Hepatocyte (in vitro differentiated cells): ENCODE measurements around the gene ACTC1.

Experiments used
- EZH2 ChIP-seq: fragments of 200-600 bp; sonication (generic); IDR thresholded peaks from 2 replicates; pipeline ENCODE4 v1.6.1; 2016; ENCODE audit warnings: antibody characterized with exemption, mild to moderate bottlenecking, borderline replicate concordance
- EZH2phosphoT487 ChIP-seq: fragments of 200-600 bp; sonication (generic); IDR thresholded peaks from one replicate; pipeline ENCODE4 v1.6.1; 2018; ENCODE audit warnings: antibody characterized with exemption, mild to moderate bottlenecking, low read depth, moderate library complexity; ENCODE audit not compliant: unreplicated experiment, severe bottlenecking
- TF ChIP-seq, protein P1 (sequence below): fragments of 200-600 bp; sonication (generic); IDR thresholded peaks from 2 replicates; pipeline ENCODE4 v1.5.1; 2016; ENCODE audit warnings: antibody characterized with exemption, mild to moderate bottlenecking; ENCODE audit not compliant: poor library complexity

DNA sequence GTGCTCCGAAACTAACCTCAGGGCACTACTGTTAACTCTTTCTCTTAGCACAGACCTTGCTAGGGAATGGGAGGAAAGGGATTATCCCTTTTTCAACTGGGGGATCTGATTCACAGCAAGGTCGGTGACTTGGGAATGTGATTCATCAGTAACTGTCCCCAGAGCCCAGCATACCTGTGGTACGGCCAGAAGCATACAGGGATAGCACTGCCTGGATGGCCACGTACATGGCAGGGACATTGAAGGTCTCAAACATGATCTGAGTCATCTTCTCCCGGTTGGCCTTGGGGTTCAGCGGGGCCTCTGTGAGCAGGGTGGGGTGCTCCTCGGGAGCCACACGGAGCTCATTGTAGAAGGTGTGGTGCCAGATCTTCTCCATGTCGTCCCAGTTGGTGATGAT is 2.3 kb downstream of the ACTC1 start:
- TF ChIP-seq, protein P1, sequence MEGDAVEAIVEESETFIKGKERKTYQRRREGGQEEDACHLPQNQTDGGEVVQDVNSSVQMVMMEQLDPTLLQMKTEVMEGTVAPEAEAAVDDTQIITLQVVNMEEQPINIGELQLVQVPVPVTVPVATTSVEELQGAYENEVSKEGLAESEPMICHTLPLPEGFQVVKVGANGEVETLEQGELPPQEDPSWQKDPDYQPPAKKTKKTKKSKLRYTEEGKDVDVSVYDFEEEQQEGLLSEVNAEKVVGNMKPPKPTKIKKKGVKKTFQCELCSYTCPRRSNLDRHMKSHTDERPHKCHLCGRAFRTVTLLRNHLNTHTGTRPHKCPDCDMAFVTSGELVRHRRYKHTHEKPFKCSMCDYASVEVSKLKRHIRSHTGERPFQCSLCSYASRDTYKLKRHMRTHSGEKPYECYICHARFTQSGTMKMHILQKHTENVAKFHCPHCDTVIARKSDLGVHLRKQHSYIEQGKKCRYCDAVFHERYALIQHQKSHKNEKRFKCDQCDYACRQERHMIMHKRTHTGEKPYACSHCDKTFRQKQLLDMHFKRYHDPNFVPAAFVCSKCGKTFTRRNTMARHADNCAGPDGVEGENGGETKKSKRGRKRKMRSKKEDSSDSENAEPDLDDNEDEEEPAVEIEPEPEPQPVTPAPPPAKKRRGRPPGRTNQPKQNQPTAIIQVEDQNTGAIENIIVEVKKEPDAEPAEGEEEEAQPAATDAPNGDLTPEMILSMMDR = no peak
- TF ChIP-seq EZH2 (no peak), EZH2phosphoT487 (no peak)
